ENCODE results near the gene TBC1D32.
"Not testable (repeated sequence)": the region's sequence is repeated elsewhere in the genome, so short reads cannot be mapped to it uniquely, and the experiment has no call there.

The TBC1D32 gene

GRCh38 chr6:121321282-121321681, 13.0 kb downstream of the TBC1D32 start:
- no peak overlapping the region for H3K4me3 ChIP-seq (ENCODE audit: low read depth, low read length)
- TF ChIP-seq CTCF (IDR thresholded peaks at IDR 0.05; ENCODE audit: borderline replicate concordance, insufficient read depth, low read depth, low read length), result no peak

GRCh38 chr6:121319603-121320002, 14.7 kb downstream of the TBC1D32 start:
- H3K4me3 ChIP-seq (ENCODE audit: low read depth, low read length), result no peak overlapping the region
- TF ChIP-seq CTCF (IDR thresholded peaks at IDR 0.05; ENCODE audit: borderline replicate concordance, insufficient read depth, low read depth, low read length), result no peak

GRCh38 chr6:121319112-121319553, 15.1 kb downstream of the TBC1D32 start:
- peak; percentile 17; the same call in 1 of the 2 replicates for TF ChIP-seq CTCF (IDR thresholded peaks at IDR 0.05; ENCODE audit: borderline replicate concordance, insufficient read depth, low read depth, low read length)
- no peak overlapping the region for H3K4me3 ChIP-seq (ENCODE audit: low read depth, low read length)

GRCh38 chr6:121314381-121315112, 19.7 kb downstream of the TBC1D32 start:
- no peak overlapping the region for H3K4me3 ChIP-seq (ENCODE audit: low read depth, low read length)
- no peak for TF ChIP-seq CTCF (IDR thresholded peaks at IDR 0.05; ENCODE audit: borderline replicate concordance, insufficient read depth, low read depth, low read length)

GRCh38 chr6:121311814-121312213, 22.5 kb downstream of the TBC1D32 start:
- H3K4me3 ChIP-seq (ENCODE audit: low read depth, low read length), result not testable (repeated sequence)

- H3K4me3 ChIP-seq (ENCODE audit: low read depth, low read length), result no peak overlapping the region
- TF ChIP-seq CTCF (IDR thresholded peaks at IDR 0.05; ENCODE audit: borderline replicate concordance, insufficient read depth, low read depth, low read length), result no peak
Measured at GRCh38 chr6:121310495-121310894, 23.8 kb downstream of the TBC1D32 start.

- H3K4me3 ChIP-seq (ENCODE audit: low read depth, low read length), result no peak overlapping the region
- TF ChIP-seq CTCF (IDR thresholded peaks at IDR 0.05; ENCODE audit: borderline replicate concordance, insufficient read depth, low read depth, low read length), result no peak
Measured at GRCh38 chr6:121309768-121310469, 24.4 kb downstream of the TBC1D32 start.

All from GM12875 (cell line).